GM12878 (cell line): ENCODE data around the gene ATP5F1B. TPM values are rescaled to one million over a fixed set of nuclear protein-coding genes. Genes with fewer than 3 reads are reported as not detected.

ENCODE experiments used
- ATAC-seq: fragments of 200-7000 bp; cut with Tn5 transposase; 3 replicates; pipeline ENCODE4 v1.9.1; 2020; ENCODE audit warnings: mild to moderate bottlenecking, moderate library complexity
- BruUV-seq: library from RNA; stranded (reverse); fragments of 400-500 nt; replicated peaks from 2 replicates; lab custom pipeline; 2021; lab: Mats Ljungman, UMichigan
- CTCF ChIA-PET: fragments of 300-600 bp; sonication (Branson Sonifier 250); formaldehyde crosslinking; extraction: SDS; loops from one replicate; lab custom pipeline; 2021; ENCODE audit warnings: inconsistent platforms; lab: Yijun Ruan, JAX
- POLR2A ChIA-PET: fragments of 350-600 bp; formaldehyde crosslinking; extraction: SDS; loops from one replicate; lab custom pipeline; 2021; ENCODE audit warnings: inconsistent platforms; lab: Charles Lee
- RAD21 ChIA-PET: fragments of 300-600 bp; sonication (Branson Sonifier 250); formaldehyde crosslinking; loops from one replicate; lab custom pipeline; 2023; ENCODE audit warnings: antibody characterized with exemption; ENCODE audit not compliant: unreplicated experiment; lab: Charles Lee
- SMC1A ChIA-PET: fragments of 300-600 bp; sonication (Branson Sonifier 250); formaldehyde crosslinking; loops from one replicate; lab custom pipeline; 2023; ENCODE audit not compliant: unreplicated experiment, uncharacterized antibody; lab: Charles Lee
- DNase-seq: peaks from one replicate; pipeline ENCODE4 v3.0.0-alpha.2; 2011; ENCODE audit warnings: low read depth, low spot score
- FAIRE-seq: peaks from 3 replicates; lab custom pipeline; 2011; peaks lifted over from hg19 to GRCh38; lab: Jason Lieb, UNC
- H2AFZ ChIP-seq: 2 replicates; pipeline ENCODE4 v1.6.0; 2011; ENCODE audit warnings: low read depth, low read length, control low read depth; ENCODE audit not compliant: control insufficient read depth
- H3K27ac ChIP-seq: 2 replicates; pipeline ENCODE4 v1.5.1; 2011; ENCODE audit warnings: control low read depth; ENCODE audit not compliant: control insufficient read depth, insufficient read depth
- H3K27me3 ChIP-seq, 2 experiments: replicated peaks in 1 of 2; 2 replicates each; pipeline versions ENCODE4 v1.6.0 to v1.6.1; 2011; ENCODE audit warnings: low read length in 1 of 2; ENCODE audit not compliant: control insufficient read depth in 2 of 2, insufficient read depth in 2 of 2
- H3K36me3 ChIP-seq, 2 experiments: 2 replicates each; pipeline ENCODE4 v1.5.1; 2011; ENCODE audit warnings: low read length in 1 of 2; ENCODE audit not compliant: control insufficient read depth in 2 of 2, insufficient read depth in 2 of 2
- H3K4me1 ChIP-seq: 2 replicates; pipeline ENCODE4 v1.6.1; 2011; ENCODE audit warnings: mild to moderate bottlenecking, low read length, moderate library complexity, mixed read lengths; ENCODE audit not compliant: control insufficient read depth, insufficient read depth
- H3K4me2 ChIP-seq: 2 replicates; pipeline ENCODE4 v1.6.0; 2011; ENCODE audit warnings: control low read depth; ENCODE audit not compliant: control insufficient read depth, insufficient read depth
- H3K4me3 ChIP-seq: fragments of 200-600 bp; sonication (generic); 2 replicates; pipeline ENCODE4 v1.5.1; 2016
- H3K79me2 ChIP-seq: 2 replicates; pipeline ENCODE4 v1.6.0; 2011; ENCODE audit warnings: low read length; ENCODE audit not compliant: control insufficient read depth, insufficient read depth
- H3K9ac ChIP-seq: 2 replicates; pipeline ENCODE4 v1.8.0; 2011; ENCODE audit warnings: low read length, control low read depth, mixed read lengths; ENCODE audit not compliant: control insufficient read depth, insufficient read depth
- H3K9me3 ChIP-seq: replicated peaks from 3 replicates; pipeline ENCODE4 v1.5.1; 2011; ENCODE audit warnings: mild to moderate bottlenecking, low read length; ENCODE audit not compliant: control insufficient read depth, insufficient read depth
- H4K20me1 ChIP-seq: 2 replicates; pipeline ENCODE4 v1.6.0; 2011; ENCODE audit not compliant: control insufficient read depth, insufficient read depth
- EZH2 ChIP-seq: IDR thresholded peaks from 2 replicates; pipeline ENCODE4 v1.6.1; 2012; ENCODE audit warnings: low read depth, mild to moderate bottlenecking, control low read depth, inconsistent platforms, low read length, borderline replicate concordance; ENCODE audit not compliant: control insufficient read depth
- HDAC2 ChIP-seq: fragments of 200-600 bp; sonication (generic); IDR thresholded peaks from 2 replicates; pipeline ENCODE4 v1.6.1; 2017
- IKZF2 ChIP-seq, 2 experiments: fragments of 450-650 bp; IDR thresholded peaks; 2 replicates each; pipeline ENCODE4 v1.6.1; 2017; ENCODE audit warnings: mild to moderate bottlenecking in 2 of 2, moderate library complexity in 2 of 2
- MYB ChIP-seq: fragments of 150-350 bp; IDR thresholded peaks from 2 replicates; pipeline ENCODE4 v1.6.1; 2014; ENCODE audit warnings: mild to moderate bottlenecking, low read depth, low read length, borderline replicate concordance
- NR2F1 ChIP-seq: fragments of 450-650 bp; conservative IDR thresholded peaks from 2 replicates; pipeline ENCODE4 v1.6.1; 2017; ENCODE audit warnings: mild to moderate bottlenecking
- RB1 ChIP-seq: fragments of 450-650 bp; formaldehyde crosslinking; IDR thresholded peaks from 2 replicates; pipeline ENCODE4 v1.6.1; 2017; ENCODE audit warnings: mild to moderate bottlenecking, borderline replicate concordance
- SMC3 ChIP-seq: IDR thresholded peaks from 2 replicates; pipeline ENCODE4 v1.6.1; 2011; ENCODE audit warnings: low read length, improper control_type of control experiment, borderline replicate concordance
- YY1 ChIP-seq: IDR thresholded peaks from 2 replicates; pipeline ENCODE4 v1.6.1; 2011; ENCODE audit warnings: low read depth, mild to moderate bottlenecking, low read length
- ZNF622 ChIP-seq: fragments of 450-650 bp; IDR thresholded peaks from 2 replicates; pipeline ENCODE4 v1.6.1; 2017; ENCODE audit warnings: mild to moderate bottlenecking, inconsistent platforms
- WGBS: methylation state at CpG from one replicate; pipeline ENCODE4 v1.1.6; 2016; ENCODE audit warnings: low lambda C conversion rate; ENCODE audit not compliant: insufficient replicate concordance, insufficient coverage; ENCODE audit errors: missing lambda C conversion rate; 5-methylcytosine and 5-hydroxymethylcytosine counted together
- in situ Hi-C: fragments of 300-500 bp; cut with MboI; formaldehyde crosslinking; loops from 9 replicates; pipeline ENCODE4 v1.14.3; 2018; ENCODE audit warnings: mixed read lengths
- intact Hi-C: fragments of 100-400 bp; cut with micrococcal nuclease; formaldehyde crosslinking; loops from one replicate; pipeline ENCODE4 v1.14.2; 2022; ENCODE audit not compliant: unreplicated experiment
- polyA plus RNA-seq, 11 experiments: library from polyadenylated mRNA; depleted of rRNA in 4 of 11; unstranded in 6 of 11; stranded (reverse) in 5 of 11; fragments of >200 nt; fragmentation: Nextera tagmentation in 4 of 11; fragmentation: Illumina TruSeq in 1 of 11; extraction: Ambion mirVana in 4 of 11; extraction: Trizol in 1 of 11; gene quantifications; 1 replicate in 1 of 11; 2 replicates in 10 of 11; pipeline versions ENCODE4 v1.2.1 to v1.2.3, GENCODE V29; 2011 to 2016; ENCODE audit warnings: inconsistent platforms in 2 of 11, missing spikeins in 2 of 11, low read depth in 1 of 11
- total RNA-seq, 4 experiments: library from RNA; depleted of rRNA in 3 of 4; stranded (reverse); fragments of >200 nt in 3 of 4; fragmentation: Illumina TruSeq in 1 of 4; extraction: Trizol in 1 of 4; gene quantifications; 2 replicates each; pipeline versions ENCODE4 v1.2.1 to v1.2.3, GENCODE V29; 2013 to 2021
- TF ChIP-seq, protein P1 (sequence below): fragments of 450-650 bp; formaldehyde crosslinking; IDR thresholded peaks from 2 replicates; pipeline ENCODE4 v1.5.0; 2022; ENCODE audit warnings: mild to moderate bottlenecking, missing genetic modification characterization

The ATP5F1B gene
- total and polyA plus RNA-seq, 10 of the 15 experiments (the other 5 are each of a cell fraction or from before 2014, with no cell fraction given), result 671 to 1,908 (median 1,031) TPM

DNA sequence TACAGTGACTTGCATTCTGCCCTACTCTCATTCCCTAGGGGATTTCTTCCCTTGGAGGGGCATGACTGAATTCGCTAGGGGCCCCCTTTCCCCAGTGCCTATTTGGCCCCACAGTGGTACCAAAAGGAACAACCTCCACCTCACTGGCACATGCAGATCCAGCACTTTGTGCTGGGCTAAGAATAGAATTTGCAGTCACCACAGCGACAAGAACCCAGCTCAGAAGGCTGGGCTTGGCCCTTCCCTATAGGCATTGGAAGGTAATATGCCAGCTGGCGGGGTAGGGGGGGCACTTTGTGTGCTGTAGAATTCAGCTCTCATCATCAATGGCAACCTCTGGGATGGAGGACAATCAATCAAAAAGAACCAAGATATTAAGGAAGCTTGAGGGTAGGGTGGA lies 29.5 kb downstream of the ATP5F1B start:
- no peak for FAIRE-seq
- no peaks in the 10 kb centered on the region for H3K27me3 ChIP-seq
- H2AFZ ChIP-seq, result no peak overlapping the region
- no peak overlapping the region for H3K9ac ChIP-seq
- in situ Hi-C loops (no loop called here), intact Hi-C loops (no loop called here)
- no peak overlapping the region for H3K4me2 ChIP-seq
- no peak overlapping the region for H3K27ac ChIP-seq
- no peak for TF ChIP-seq IKZF2 (IDR thresholded peaks at IDR 0.05)
- no peaks in the 10 kb centered on the region for H3K4me1 ChIP-seq
- ChIA-PET POLR2A (interaction anchor here (2.0 kb wide), 1 partner anchor 10 kb away, joined by 5 read pairs; no protein-coding TSS in a partner anchor), CTCF (interaction anchor here (1.6 kb wide), 1 partner anchor 12 kb away, joined by 5 read pairs; no protein-coding TSS in a partner anchor), SMC1A (interaction anchor here (0.8 to 1.2 kb wide), 3 partner anchors 20 to 372 kb away, joined by 3 to 4 read pairs (median 3); no protein-coding TSS in a partner anchor), RAD21 (interaction anchor here (0.9 kb wide), 1 partner anchor 21 kb away, joined by 4 read pairs; no protein-coding TSS in a partner anchor)
- H3K79me2 ChIP-seq, result peaks cover 26% of the 10 kb centered on the region
- BruUV-seq, result no TSS peak
- no peak for ATAC-seq
- no peaks in the 10 kb centered on the region for H3K9me3 ChIP-seq
- no peak overlapping the region for H3K4me3 ChIP-seq
- H4K20me1 ChIP-seq, result no peaks in the 10 kb centered on the region
- peaks cover 44 to 58% of the 10 kb centered on the region in 2 experiments for H3K36me3 ChIP-seq
- no peak for DNase-seq
- WGBS, result 96% methylated on average over 3 of the region's 3 CpGs

DNA sequence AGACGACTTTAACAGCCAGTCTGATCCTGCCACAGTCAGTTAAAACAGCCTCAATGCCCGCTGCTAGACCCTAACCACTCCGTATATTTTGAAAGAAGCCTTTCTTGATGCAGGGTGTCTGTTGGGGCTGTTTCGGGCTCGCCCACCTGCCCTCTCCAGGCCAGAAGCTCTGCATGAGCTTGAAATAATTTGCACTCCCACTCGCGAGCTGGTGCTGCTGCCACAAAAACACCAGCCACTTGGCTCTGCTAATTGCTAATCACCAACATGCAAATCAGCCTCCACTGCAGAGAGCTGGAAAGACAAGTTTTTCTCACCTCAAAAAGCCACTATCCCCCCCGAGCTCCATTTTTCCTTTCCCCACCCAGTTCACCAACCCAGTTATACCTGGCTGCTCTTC lies 31.2 kb downstream of the ATP5F1B start:
- POLR2A ChIA-PET, result interaction anchor here (1.3 kb wide), 1 partner anchor 14 kb away, joined by 3 read pairs; no protein-coding TSS in a partner anchor
- intact Hi-C loops, result no loop called here
- BruUV-seq, result no TSS peak
- Histone ChIP-seq H3K36me3 (peaks cover 59 to 66% of the 10 kb centered on the region in 2 experiments), H4K20me1 (no peaks in the 10 kb centered on the region), H3K9me3 (no peaks in the 10 kb centered on the region), H2AFZ (no peak overlapping the region), H3K79me2 (peaks cover 15% of the 10 kb centered on the region), H3K4me3 (no peak overlapping the region), H3K27ac (no peak overlapping the region), H3K4me2 (no peak overlapping the region), H3K9ac (no peak overlapping the region), H3K4me1 (no peaks in the 10 kb centered on the region), H3K27me3 (no peaks in the 10 kb centered on the region)
- CTCF ChIA-PET, result interaction anchor here (0.8 to 2.4 kb wide), 4 partner anchors 13 to 34 kb away, joined by 3 to 16 read pairs (median 4); no protein-coding TSS in a partner anchor
- FAIRE-seq (no peak), DNase-seq (no peak), ATAC-seq (no peak)
- 46% methylated on average over 8 of the region's 8 CpGs for WGBS
- TF ChIP-seq EZH2 (no peak), YY1 (no peak), SMC3 (no peak), MYB (no peak), ZNF622 (no peak), RB1 (no peak), NR2F1 (no peak), HDAC2 (no peak)
- TF ChIP-seq, protein P1, sequence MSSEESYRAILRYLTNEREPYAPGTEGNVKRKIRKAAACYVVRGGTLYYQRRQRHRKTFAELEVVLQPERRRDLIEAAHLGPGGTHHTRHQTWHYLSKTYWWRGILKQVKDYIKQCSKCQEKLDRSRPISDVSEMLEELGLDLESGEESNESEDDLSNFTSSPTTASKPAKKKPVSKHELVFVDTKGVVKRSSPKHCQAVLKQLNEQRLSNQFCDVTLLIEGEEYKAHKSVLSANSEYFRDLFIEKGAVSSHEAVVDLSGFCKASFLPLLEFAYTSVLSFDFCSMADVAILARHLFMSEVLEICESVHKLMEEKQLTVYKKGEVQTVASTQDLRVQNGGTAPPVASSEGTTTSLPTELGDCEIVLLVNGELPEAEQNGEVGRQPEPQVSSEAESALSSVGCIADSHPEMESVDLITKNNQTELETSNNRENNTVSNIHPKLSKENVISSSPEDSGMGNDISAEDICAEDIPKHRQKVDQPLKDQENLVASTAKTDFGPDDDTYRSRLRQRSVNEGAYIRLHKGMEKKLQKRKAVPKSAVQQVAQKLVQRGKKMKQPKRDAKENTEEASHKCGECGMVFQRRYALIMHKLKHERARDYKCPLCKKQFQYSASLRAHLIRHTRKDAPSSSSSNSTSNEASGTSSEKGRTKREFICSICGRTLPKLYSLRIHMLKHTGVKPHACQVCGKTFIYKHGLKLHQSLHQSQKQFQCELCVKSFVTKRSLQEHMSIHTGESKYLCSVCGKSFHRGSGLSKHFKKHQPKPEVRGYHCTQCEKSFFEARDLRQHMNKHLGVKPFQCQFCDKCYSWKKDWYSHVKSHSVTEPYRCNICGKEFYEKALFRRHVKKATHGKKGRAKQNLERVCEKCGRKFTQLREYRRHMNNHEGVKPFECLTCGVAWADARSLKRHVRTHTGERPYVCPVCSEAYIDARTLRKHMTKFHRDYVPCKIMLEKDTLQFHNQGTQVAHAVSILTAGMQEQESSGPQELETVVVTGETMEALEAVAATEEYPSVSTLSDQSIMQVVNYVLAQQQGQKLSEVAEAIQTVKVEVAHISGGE (CRISPR knock-in tag), result no peak
- RAD21 ChIA-PET, result no interaction called here
- SMC1A ChIA-PET, result no interaction called here
- in situ Hi-C loops, result no loop called here
